Endothelial cell of hepatic sinusoid (primary cell): ENCODE measurements around the gene XNDC1N.

Source experiments
- in situ Hi-C: cut with HindIII; loops from 2 replicates; pipeline ENCODE4 v1.10.0; 2017; ENCODE audit warnings: low sequenced_read_pairs

Gene XNDC1N, protein sequence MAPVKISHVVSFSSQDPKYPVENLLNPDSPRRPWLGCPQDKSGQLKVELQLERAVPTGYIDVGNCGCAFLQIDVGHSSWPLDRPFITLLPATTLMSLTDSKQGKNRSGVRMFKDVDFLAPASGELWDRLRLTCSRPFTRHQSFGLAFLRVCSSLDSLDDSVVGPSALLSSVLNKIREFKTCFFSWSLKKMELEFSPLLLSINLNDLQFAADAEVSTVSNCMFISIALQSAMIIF

DNA sequence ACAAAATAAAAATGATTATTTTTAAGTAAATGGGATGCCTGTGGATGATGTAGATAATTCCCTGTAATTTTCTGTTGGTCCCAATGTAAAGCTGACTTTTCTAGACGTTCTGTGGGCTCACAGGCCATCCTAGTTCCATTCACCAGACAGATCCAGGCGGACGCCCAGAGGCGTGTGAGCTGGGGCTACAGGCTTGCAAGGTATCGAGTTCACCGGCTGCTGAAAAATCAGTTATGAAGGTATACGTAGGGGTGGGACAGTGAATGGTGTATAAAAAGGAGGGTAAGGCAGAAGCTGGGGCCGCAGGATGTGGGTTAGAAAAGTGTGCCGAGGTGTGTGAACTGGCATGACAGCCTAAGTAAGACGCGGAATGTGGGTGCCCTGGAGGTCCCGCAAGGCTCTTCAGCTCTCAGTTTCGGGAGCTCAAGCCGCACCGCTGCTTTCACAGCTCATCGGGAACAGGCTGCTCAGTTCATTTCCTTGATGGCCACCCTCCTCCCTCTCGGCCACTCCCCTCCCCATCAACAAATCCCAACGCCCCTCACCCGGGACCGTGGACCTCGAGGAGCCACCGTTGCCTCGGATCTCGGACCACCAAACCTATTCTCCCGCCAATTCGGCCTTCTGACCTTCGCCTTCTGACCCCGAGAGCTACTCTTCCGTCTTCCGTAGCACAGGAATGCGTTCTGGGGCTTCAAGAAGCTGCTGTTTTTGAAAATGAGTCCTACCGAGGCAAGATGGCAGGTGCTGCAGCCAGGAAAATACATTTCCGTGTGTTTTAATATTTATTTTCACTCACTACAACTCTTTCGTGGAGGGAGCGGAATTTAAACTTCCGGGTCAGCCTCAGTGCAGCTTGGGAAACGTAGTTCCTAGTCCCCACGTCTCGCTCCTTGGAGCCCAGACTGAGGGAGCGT, at the start of gene XNDC1N:
Gene XNDC1N, minus strand, starts transcription at position 775 of the 917 bp plus-strand sequence. CDS start 5,241 bp downstream, outside the sequence.
- in situ Hi-C loops = no loop called here

DNA sequence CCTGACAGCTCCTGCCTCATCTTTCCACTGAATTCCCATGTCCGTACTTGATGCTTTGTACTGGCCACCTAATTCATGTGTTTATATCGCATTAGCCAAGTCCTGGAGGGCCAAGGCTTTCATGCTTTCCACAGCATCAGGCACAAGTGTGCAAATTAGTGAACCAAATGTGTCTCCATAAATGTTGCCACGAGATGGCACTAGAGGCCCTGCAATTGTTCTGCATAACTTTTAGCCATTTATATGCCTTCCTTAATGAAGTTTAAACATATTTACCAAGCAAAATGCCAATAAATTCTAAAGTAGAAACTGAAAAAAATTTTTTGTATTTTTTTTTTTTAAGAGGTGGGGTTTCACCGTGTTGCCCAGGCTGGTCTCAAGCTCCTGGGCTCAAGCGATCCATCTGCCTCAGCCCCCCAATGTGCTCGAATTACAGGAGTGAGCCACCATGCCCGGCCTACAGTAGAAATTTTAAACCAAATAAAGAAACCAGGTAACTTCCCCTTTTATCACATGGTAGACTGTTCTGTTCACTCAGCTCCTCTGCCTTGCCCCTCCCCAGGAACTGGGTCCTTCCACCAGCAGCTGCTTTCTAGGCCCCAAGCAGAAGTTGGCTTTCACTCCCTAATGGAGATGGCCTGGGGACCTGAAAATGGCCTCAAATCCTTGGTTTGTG, 49.5 kb upstream of the XNDC1N start:
- in situ Hi-C loops = no loop called here

DNA sequence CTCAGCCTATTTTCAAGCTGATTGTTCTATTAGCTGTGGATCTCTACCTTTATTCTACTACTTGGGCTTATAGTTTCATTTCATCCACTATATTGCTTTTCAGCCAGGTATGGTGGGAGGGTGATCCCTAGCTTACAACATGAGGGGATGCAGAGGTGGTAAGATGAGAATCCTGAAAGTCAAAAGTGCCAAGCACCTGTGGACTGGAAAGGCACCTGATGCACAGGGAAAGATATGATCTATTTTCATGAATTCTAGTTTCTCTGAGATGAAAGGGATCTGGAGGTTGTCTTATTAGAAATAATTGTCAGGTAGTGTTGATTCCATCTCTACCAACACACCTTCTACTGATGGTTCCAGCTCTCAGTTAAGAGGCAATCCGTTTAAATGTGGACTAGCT, 48.7 kb upstream of the XNDC1N start:
- in situ Hi-C loops = no loop called here

DNA sequence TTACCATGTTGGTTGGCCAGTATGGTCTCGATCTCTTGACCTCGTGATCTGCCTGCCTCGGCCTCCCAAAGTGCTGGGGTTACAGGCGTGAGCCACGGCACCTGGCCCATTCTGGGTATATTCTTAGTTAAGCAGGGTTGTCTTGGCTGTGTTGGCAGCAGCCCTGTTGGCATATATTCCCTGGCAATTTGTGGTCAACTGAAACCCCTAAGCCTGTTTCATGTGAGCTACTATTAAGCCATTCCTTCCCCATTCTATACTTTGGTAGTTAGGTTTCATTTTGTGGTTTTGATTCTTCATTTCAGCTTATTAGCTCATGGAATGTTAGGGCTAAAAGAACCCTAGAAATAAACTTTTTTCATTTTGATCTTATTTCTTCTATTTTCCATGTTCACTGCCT, 48.2 kb upstream of the XNDC1N start:
- in situ Hi-C loops = no loop called here

DNA sequence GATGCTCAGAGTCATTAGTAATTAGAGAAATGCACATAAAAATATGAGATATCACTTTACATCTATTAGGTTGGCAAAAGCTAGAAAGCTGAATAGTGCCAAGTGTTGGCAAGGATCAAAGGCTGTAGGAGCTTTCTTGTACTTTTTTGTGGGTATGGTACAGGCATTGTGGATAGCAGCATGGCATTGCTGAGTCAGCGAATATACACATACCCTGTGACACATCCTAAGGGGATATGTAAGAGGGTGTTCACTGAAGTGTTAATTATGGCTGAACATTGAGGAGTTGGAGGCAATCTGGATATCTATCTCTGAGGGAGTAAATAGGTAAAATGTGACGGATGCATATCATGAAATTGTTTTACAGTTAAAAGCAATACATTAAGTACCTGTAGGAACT, 43.3 kb upstream of the XNDC1N start:
- in situ Hi-C loops = no loop called here

DNA sequence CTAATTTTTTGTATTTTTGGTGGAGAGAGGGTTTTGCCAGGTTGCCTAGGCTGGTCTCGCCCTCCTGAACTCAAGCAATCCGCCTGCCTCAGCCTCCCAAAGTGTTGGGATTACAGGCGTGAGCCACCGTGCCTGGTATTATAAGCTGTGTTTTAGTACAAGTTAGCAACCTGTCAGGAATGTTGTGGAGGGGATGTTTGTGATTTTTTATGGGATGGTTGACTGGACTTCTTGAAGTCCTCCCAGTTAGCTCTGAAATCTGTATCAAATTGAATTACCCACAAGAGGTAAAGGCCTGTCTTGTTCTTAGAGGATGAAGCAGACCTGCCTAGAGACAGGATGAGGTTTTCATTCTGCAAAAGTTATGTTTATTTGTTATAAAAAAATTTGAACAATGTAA, 36.2 kb upstream of the XNDC1N start:
- in situ Hi-C loops = no loop called here

DNA sequence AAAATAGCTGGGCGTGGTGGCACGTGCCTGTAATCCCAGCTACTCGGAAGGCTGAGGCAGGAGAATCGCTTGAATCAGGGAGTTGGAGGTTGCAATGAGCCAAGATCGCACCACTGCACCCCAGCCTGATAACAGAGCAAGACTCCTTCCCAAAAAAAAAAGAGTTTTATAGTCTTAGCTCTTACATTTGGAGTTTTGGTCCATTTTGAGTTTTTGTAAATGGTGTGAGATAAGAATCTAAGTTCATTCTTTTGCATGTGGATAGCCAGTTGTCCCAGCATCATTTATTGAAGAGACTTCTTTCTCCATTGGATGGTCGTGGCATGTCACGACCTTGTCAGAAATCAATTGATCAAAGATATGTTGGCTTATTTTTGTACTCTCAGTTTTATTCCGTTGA, 35.1 kb upstream of the XNDC1N start:
- in situ Hi-C loops = no loop called here

DNA sequence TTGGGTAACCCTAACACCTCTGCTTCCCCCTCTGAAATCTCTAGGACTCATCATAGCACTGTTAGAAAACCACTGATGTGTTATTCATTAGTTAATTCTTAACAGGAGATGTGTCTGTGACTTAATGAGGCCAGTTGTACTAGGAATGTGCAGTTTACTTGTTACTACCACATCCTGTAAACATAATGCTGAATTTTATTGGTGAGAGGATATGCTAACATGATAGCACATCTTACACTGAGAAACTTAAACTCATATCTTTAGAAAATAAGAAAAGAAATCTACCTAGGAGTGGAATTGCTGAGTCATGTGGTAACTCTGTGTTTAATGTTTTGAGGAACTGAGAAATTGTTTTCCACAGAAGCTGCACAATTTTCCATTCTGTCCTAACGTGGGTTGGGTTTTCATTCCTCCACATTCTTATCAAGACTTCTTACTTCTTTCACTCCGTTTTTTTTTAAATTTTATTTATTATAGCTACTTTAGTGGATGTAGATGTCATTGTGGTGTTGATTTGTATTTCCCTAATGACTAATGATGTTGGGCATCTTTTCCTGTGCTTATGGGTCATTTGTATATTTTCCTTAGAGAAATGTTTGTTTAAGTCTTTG, 34.1 kb upstream of the XNDC1N start:
- in situ Hi-C loops = no loop called here

DNA sequence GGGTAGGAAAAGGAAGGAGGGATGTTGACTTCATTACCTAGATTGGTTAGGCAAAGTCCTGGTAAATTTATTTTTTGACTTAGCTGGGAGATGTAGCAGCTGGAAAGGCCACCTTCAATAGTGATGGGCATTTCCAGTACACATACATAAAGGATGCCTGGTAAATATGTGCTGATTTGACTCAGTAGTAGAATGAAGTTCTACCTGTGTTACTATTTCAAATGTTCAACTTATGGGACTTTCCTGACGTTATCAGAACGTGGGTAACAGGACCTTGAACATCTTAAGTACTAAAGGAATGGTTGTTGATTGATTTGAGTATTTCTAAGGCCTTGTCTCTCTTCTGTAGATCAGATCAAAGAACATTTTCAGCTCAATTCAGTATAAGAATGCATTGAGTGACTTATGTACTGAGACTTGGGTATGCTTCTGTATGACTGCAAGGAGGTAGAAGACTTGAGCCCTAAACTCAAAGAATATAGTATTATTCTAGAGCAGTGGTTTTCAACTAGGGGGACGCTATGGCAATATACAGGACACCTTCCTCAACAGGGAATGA, 27.6 kb upstream of the XNDC1N start:
- in situ Hi-C loops = loop anchor here (5.0 kb wide), 1 partner anchor 51 kb away; no protein-coding TSS in a partner anchor

DNA sequence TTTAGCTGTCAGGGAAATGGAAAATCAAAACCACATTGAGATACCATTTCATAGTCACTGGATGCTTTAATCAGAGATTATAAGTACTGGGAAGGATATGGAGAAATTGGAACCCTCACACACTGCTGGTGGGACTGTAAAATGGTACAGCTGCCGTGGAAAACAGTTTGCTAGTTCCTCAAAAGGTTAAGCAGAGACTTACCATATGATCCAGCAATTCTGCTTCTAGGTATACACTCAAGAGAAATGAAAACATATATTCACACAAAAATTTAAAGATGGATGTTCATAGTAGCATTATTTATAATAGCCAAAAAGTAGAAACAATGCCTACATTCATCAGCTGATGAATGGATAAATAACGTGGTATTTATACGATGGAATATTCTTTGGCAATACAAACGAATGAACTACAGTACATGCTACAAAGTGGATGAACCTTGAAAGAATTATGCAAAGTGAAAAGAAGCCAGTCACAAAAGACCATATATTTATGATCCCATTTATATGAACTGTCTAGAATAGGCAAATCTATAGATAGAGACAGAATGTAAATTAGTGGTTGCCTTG, 23.4 kb upstream of the XNDC1N start:
- in situ Hi-C loops = no loop called here

DNA sequence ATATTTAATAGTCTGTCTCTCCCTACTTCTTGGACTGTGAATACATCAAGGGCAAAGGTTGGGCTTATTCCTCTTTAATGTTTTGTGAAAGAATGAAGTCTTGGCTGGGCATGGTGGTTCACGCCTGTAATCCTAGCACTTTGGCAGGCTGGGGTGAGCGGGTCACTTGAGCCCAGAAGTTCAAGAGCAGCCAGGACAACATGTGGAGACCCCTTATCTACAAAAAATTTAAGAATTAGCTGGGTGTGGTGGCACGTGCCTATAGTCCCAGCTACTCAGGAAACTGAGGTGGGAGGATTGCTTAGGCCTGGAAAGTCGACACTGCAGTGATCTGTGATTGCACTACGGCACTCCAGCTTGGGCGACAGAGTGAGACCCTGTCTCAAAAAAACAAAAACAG, 20.6 kb upstream of the XNDC1N start:
- in situ Hi-C loops = no loop called here

DNA sequence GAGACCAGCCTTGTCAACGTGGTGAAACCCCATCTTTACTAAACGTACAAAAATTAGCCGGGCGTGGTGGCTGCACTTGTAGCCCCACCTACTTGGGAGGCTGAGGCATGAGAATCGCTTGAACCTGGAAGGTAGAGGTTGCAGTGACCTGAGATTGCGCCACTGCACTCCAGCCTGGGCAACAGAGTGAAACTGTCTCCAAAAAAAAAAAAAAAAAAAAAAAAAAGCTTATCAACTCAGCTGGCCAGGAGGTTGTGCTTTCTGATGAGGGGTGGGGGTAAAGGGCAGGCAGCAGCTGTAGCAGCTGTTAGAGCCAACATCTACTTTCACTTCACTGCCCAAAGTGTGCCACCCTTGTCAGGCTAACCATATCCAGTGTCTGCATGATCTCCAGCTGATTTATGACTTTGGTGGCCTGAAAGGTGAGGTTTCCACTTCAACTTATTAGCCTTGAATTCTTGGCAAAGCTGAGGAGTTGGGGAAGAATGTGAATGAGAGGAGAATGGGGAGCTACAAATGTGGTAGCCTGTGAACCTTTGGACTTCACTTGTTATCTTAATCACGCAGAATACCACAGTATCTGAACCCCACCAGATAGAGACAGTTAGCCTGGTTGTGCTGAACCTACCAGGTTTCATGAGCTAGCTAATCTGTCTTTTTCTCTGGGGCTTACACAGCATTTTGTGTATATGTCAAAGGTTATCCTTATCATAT, 20.1 kb upstream of the XNDC1N start:
- in situ Hi-C loops = no loop called here

DNA sequence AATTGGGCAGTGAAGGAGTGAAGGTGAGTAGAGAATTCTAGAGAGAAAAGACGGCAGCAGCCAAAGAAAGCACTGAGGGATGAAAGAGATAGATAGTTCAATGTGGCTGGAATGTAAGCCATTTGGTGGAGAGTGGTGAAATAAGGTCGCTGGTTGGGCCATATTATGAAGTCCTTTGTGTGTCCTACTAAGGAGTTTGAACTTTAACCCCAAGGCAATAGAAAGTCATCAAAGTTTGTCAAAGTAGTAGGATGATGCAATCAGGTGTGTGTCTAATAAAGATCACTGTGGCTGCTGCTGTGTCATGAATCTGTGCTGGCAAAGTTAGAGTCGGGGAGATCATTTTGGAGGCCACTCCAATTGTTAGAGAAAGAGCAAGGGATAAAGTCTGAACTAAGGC, 19.1 kb upstream of the XNDC1N start:
- in situ Hi-C loops = no loop called here

DNA sequence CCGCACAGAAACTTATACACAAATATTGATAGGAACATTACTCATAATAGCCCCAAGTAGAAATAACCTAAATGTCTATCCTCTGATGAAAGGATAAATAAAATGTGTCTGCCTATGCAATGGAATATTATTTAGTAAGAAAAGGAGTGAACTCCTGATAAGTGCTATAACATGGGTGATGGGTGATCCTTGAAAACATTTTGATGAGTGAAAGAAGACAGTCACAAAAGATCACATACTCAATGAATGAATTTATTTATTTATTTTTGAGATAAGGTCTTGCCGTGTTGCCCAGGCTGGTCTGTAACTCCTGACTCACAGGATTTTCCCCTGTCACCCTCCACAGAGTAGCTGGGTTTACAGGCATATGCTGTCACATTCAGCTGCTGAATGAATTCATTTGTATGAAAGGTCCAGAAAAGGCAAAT, 17.8 kb upstream of the XNDC1N start:
- in situ Hi-C loops = no loop called here

DNA sequence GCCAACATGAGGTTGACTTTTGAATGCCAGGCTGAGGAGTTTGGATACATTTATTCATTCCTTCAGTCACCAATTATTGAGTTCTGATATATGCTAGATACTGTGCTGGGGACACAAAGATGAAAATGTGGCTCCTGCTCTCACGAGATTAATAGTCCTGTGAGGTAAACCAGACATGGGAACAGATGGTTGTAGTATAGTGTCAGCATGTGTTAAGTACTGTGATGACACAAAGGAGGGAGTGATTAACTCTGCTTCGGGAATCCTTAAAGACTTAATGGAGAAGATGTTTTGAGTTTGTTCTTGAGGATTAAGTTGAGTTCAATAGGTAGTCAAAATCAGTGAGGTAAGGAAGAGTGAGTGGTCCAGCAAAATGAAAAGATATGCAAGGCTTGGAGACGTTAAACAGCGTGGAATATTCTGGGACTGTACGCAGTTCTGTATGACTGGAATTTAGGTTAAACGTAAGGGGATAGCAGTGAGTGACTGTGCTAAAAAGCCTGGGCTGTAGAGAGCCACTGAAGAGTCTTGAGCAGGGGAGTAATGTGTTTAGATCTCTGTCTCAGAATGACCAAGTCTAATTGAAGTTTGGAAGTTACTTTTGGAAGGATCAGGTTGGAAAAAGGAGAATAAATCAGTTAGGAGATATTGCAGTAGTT, 12.3 kb upstream of the XNDC1N start:
- in situ Hi-C loops = no loop called here

DNA sequence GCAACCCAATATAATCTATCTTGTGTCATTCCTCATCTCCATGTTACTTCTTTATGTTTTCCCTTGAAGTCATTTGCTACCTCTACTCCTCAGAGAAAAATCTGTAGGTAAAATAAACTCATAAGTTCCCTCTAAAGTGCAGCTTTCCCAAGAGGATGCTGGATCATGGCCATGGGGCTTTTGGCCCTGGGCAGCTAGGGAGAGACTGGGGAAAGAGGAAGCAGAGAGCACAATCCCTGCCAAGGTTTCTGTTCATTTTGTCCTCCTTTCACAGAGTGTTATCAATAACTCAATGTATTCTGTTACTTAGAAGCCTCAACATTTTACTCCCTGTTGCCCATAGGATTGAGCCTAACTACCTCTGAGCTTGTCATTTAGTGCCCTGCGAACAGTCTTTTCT, 9.4 kb upstream of the XNDC1N start:
- in situ Hi-C loops = no loop called here

DNA sequence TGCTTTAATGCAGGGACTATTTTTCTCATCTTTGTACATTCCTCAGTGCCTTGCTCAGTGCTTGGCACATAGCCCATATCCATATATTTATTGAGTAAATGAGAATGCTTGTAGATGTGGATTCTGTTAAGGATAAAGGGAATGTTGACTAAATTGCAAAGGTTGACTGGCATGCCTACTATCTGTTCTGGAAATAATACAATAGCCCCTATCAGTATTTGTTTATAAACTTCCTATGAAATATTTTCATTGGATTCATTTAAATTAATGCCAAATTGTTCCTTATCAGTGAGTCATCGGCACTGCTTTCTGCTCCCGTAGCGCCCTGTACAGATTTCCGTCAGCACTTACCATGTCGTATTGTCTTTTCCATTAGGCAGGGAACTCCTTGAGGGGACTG, 8.4 kb upstream of the XNDC1N start:
- in situ Hi-C loops = no loop called here

DNA sequence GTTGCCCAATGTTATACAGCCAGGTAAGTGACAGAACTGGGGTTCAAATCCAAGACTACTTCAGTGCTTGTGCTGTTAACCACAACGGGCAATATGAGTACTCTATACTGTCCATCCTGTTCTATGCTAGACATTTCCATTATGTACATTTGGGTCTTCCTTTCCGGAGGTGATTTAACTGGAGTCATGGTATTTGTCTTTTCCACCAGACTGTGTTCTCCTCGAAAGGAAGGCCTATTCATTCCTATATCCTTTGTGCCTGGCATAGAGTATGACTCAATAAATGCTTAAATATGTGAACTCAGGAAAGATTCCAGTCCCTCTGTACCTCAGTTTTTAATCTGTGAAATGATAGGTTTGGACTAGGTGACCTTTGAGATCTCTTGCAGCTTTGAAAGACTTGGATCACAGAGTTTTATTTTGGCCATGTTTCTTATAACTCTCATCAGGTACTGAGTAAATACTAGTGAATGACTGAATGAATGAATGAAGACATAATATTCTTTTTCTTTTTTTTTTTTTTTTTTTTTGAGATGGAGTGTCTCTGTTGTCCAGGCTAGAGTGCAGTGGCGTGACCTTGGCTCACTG, 7.0 kb upstream of the XNDC1N start:
- in situ Hi-C loops = no loop called here

DNA sequence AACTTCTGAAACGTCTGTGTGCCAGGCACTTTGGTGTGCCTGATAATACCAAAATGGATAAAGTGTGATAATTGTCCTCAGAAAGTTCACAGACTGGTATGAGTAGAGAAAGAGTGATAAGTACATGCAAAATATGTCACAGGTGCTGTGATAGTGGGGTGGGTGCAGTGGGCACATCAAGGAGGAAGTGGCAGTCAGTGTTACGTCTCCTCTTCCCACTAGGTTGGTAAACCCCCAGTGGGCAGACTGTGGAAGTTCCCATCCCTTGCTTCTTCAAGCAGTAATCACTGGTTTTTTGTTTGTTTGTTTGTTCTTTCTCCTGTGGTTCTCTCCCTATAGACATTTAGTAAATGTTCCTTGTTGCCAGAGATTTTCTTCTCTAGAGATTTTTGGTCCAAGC, 5.8 kb upstream of the XNDC1N start:
- in situ Hi-C loops = no loop called here
